ENCODE results near the gene STAT4. TPM values are rescaled to one million over a fixed set of nuclear protein-coding genes. Genes with fewer than 3 reads are reported as not detected.

Gene STAT4
- total RNA-seq, 4 donors from 2014 or later: 1.0 to 6.6 (median 4.4) TPM

GRCh38 chr2:190988910-190989309 lies 161.9 kb downstream of the STAT4 start:
- DNase-seq: no peak
- H3K27ac ChIP-seq: no peak overlapping the region
- H3K4me3 ChIP-seq (replicated peaks in 1 of 3): no peak overlapping the region
- no peaks in the 10 kb centered on the region for H3K27me3 ChIP-seq
- H3K36me3 ChIP-seq: peaks cover 57 to 61% of the 10 kb centered on the region in 2 donors
- 70 to 95% methylated on average over 2 to 3 of the region's 3 CpGs for whole genome bisulfite sequencing, 2 donors
- TF ChIP-seq CTCF (IDR thresholded peaks at IDR 0.05): no peak
- TF ChIP-seq POLR2A (IDR thresholded peaks at IDR 0.05): no peak
- H3K9me3 ChIP-seq: no peaks in the 10 kb centered on the region
- intact Hi-C loops (cut with DNase I): loop anchor here (10.0 kb wide), 1 partner anchor 144 kb away; no protein-coding TSS in a partner anchor
- no peaks in the 10 kb centered on the region for H3K4me1 ChIP-seq

GRCh38 chr2:190987938-190988337 lies 162.9 kb downstream of the STAT4 start:
- no peak for TF ChIP-seq CTCF (IDR thresholded peaks at IDR 0.05)
- TF ChIP-seq POLR2A (IDR thresholded peaks at IDR 0.05): no peak
- WGBS, 2 donors: 91 to 95% methylated on average over 5 of the region's 5 CpGs
- H3K4me1 ChIP-seq: no peaks in the 10 kb centered on the region
- H3K36me3 ChIP-seq: peaks cover 58 to 59% of the 10 kb centered on the region in 2 donors
- no peak overlapping the region for H3K4me3 ChIP-seq (replicated peaks in 1 of 3)
- no peak for DNase-seq
- no peak overlapping the region for H3K27ac ChIP-seq
- H3K9me3 ChIP-seq: no peaks in the 10 kb centered on the region
- H3K27me3 ChIP-seq: no peaks in the 10 kb centered on the region
- intact Hi-C loops (cut with DNase I): loop anchor here (10.0 kb wide), 1 partner anchor 143 kb away; no protein-coding TSS in a partner anchor

GRCh38 chr2:190987116-190987515 lies 163.7 kb downstream of the STAT4 start:
- no peak for DNase-seq
- Histone ChIP-seq H3K9me3 (no peaks in the 10 kb centered on the region), H3K27me3 (no peaks in the 10 kb centered on the region), H3K4me1 (no peaks in the 10 kb centered on the region), H3K36me3 (peaks cover 62 to 63% of the 10 kb centered on the region in 2 donors), H3K27ac (no peak overlapping the region), H3K4me3 (replicated peaks in 1 of 3) (no peak overlapping the region)
- TF ChIP-seq CTCF (IDR thresholded peaks at IDR 0.05) (no peak), POLR2A (IDR thresholded peaks at IDR 0.05) (no peak)
- intact Hi-C loops (cut with DNase I): loop anchor here (10.0 kb wide), 1 partner anchor 142 kb away; no protein-coding TSS in a partner anchor
- WGBS, 2 donors: 97 to 100% methylated on average over 1 of the region's 1 CpG

GRCh38 chr2:190986221-190986953 lies 164.4 kb downstream of the STAT4 start:
- intact Hi-C loops (cut with DNase I): loop anchor here (10.0 kb wide), 1 partner anchor 142 kb away; no protein-coding TSS in a partner anchor
- no peaks in the 10 kb centered on the region for H3K4me1 ChIP-seq
- TF ChIP-seq POLR2A (IDR thresholded peaks at IDR 0.05): no peak
- TF ChIP-seq CTCF (IDR thresholded peaks at IDR 0.05): no peak
- no peak overlapping the region for H3K4me3 ChIP-seq (replicated peaks in 1 of 3)
- peaks cover 62 to 63% of the 10 kb centered on the region in 2 donors for H3K36me3 ChIP-seq
- 87 to 90% methylated on average over 13 of the region's 13 CpGs for WGBS, 2 donors
- no peaks in the 10 kb centered on the region for H3K27me3 ChIP-seq
- H3K9me3 ChIP-seq: no peaks in the 10 kb centered on the region
- DNase-seq: no peak
- no peak overlapping the region for H3K27ac ChIP-seq

GRCh38 chr2:190984595-190984994 lies 166.2 kb downstream of the STAT4 start:
- H3K36me3 ChIP-seq: peaks cover 47 to 49% of the 10 kb centered on the region in 2 donors
- no peaks in the 10 kb centered on the region for H3K27me3 ChIP-seq
- no peak overlapping the region for H3K27ac ChIP-seq
- no peak for DNase-seq
- no peak overlapping the region for H3K4me3 ChIP-seq (replicated peaks in 1 of 3)
- intact Hi-C loops (cut with DNase I): loop anchor here (10.0 kb wide), 1 partner anchor 140 kb away; no protein-coding TSS in a partner anchor
- no peak for TF ChIP-seq POLR2A (IDR thresholded peaks at IDR 0.05)
- TF ChIP-seq CTCF (IDR thresholded peaks at IDR 0.05): no peak
- WGBS, 2 donors: 90 to 93% methylated on average over 5 of the region's 5 CpGs
- no peaks in the 10 kb centered on the region for H3K9me3 ChIP-seq
- H3K4me1 ChIP-seq: peaks cover 0 to 12% of the 10 kb centered on the region in 2 donors

Measured in thyroid gland (tissue), 4 donors.